Measurements from ENCODE around the gene CCN5. TPM values are rescaled to one million over a fixed set of nuclear protein-coding genes. Genes with fewer than 3 reads are reported as not detected.

Gene CCN5
- total and polyA plus RNA-seq, 2 of the 13 experiments (the other 11 are each of a cell fraction or from before 2014, with no cell fraction given): 0.12 TPM; not detected in 1

DNA sequence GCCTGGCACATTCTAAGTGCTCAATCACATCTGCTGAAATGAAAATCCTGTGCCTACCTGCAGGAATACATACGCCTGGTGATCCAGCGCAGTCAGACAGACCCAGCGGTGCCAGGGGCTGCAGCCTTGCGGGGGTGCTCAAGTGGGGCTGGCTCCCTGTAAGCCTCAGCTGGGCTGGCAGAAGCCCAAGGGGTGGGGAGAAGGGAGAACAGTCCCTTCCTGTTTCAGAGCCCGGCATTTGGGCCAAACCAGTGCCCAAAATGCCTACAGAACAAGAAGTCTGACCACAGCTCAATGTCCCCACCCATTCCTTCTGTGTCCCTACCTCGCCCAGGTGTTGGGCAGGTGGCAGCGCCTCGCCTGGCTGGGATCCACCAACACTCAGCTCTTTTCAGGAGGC lies 53.1 kb downstream of the CCN5 start:
- no peak for FAIRE-seq
- no peak overlapping the region for H3K27ac ChIP-seq (ENCODE audit: extremely low read length, insufficient read depth, low read length)
- no peak for DNase-seq (ENCODE audit: low spot score)
- WGBS (ENCODE audit: low lambda C conversion rate): 23% methylated on average over 4 of the region's 8 CpGs
- H3K36me3 ChIP-seq (replicated peaks in 1 of 2; ENCODE audit: control insufficient read depth in 1 of 2, insufficient read depth in 2 of 2, low read length in 2 of 2): no peaks in the 10 kb centered on the region
- peaks cover 0 to 17% of the 10 kb centered on the region in 2 experiments; a peak in 2 of 5 replicates for H3K27me3 ChIP-seq (ENCODE audit: control insufficient read depth in 1 of 2, insufficient read depth in 2 of 2, low read length in 2 of 2)
- H2AFZ ChIP-seq (ENCODE audit: low read length): no peak overlapping the region
- H3K4me1 ChIP-seq (ENCODE audit: insufficient read depth, low read length): no peaks in the 10 kb centered on the region
- no peak overlapping the region for H3K4me3 ChIP-seq (replicated peaks in 1 of 3; ENCODE audit: insufficient read depth in 1 of 3, low read depth in 2 of 3, low read length in 3 of 3)
- TF ChIP-seq TCF7L2 (IDR thresholded peaks at IDR 0.05; ENCODE audit: low read depth, low read length) (no peak), SMAD9 (CRISPR knock-in tag; IDR thresholded peaks at IDR 0.05) (no peak), HDAC1 (CRISPR knock-in tag; IDR thresholded peaks at IDR 0.05) (no peak), CEBPG (CRISPR knock-in tag; IDR thresholded peaks at IDR 0.05) (no peak)
- TF ChIP-seq, protein P1, sequence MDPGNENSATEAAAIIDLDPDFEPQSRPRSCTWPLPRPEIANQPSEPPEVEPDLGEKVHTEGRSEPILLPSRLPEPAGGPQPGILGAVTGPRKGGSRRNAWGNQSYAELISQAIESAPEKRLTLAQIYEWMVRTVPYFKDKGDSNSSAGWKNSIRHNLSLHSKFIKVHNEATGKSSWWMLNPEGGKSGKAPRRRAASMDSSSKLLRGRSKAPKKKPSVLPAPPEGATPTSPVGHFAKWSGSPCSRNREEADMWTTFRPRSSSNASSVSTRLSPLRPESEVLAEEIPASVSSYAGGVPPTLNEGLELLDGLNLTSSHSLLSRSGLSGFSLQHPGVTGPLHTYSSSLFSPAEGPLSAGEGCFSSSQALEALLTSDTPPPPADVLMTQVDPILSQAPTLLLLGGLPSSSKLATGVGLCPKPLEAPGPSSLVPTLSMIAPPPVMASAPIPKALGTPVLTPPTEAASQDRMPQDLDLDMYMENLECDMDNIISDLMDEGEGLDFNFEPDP (CRISPR knock-in tag; conservative IDR thresholded peaks at IDR 0.05): no peak
- ChIA-PET CTCF (ENCODE audit: low intra/inter-chr PET ratio, low total read pairs) (no interaction called here), POLR2A (interaction anchor here (1.5 kb wide), 1 partner anchor 141 kb away, joined by 3 read pairs; no protein-coding TSS in a partner anchor)
- BruUV-seq (replicated peaks): no TSS peak
- in situ Hi-C loops (cut with HindIII; ENCODE audit: extremely low pct_ligation_motif_present, low pct_unique_long_range_greater_than_20kb): no loop called here
- H3K9ac ChIP-seq (ENCODE audit: insufficient read depth, low read depth, low read length): no peak overlapping the region
- intact Hi-C loops (cut with micrococcal nuclease; ENCODE audit: unreplicated experiment): no loop called here
- no peaks in the 10 kb centered on the region for H3K79me2 ChIP-seq (ENCODE audit: insufficient read depth, low read length)
- no peaks in the 10 kb centered on the region for H3K9me3 ChIP-seq (ENCODE audit: low read length)
- H3K4me2 ChIP-seq (ENCODE audit: low read depth, low read length): no peak overlapping the region
- no peak for ATAC-seq
- H4K20me1 ChIP-seq (ENCODE audit: insufficient read depth, low read length): no peaks in the 10 kb centered on the region

DNA sequence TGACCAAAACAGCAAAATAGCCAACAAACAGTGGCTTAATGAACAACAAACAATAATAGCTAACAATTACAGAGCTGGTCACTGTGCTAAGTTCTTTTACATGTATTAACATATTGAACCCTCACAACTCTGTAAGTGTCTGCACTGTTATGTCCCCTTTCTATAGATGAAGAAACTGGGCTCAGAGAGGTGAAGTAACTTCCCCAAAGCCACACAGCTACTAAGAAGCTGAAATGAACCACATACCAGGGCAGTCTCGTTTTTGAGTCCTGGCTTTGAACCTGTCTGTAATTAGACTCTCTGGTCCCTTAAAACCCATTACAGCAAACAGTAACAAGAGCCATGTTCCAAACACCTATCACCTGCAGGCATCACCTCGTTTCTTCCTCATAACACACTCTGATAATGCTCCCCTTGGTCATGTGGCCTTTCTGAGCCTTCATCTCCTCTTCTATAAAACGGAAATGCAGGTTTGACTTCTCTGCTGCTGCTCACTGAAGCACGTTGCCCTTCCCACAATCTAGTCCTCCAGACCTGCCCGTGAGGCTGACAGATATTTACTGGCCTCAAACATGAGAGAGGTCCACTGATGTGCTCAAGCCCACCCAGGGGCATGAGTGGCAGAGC lies 53.8 kb downstream of the CCN5 start:
- intact Hi-C loops (cut with micrococcal nuclease; ENCODE audit: unreplicated experiment): no loop called here
- Histone ChIP-seq H3K9me3 (ENCODE audit: low read length) (no peaks in the 10 kb centered on the region), H3K9ac (ENCODE audit: insufficient read depth, low read depth, low read length) (no peak overlapping the region), H3K27ac (ENCODE audit: extremely low read length, insufficient read depth, low read length) (no peak overlapping the region), H3K4me1 (ENCODE audit: insufficient read depth, low read length) (no peaks in the 10 kb centered on the region), H4K20me1 (ENCODE audit: insufficient read depth, low read length) (no peaks in the 10 kb centered on the region), H3K79me2 (ENCODE audit: insufficient read depth, low read length) (no peaks in the 10 kb centered on the region), H3K27me3 (ENCODE audit: control insufficient read depth in 1 of 2, insufficient read depth in 2 of 2, low read length in 2 of 2) (peaks cover 2 to 15% of the 10 kb centered on the region in 2 experiments; a peak in 2 of 5 replicates), H2AFZ (ENCODE audit: low read length) (no peak overlapping the region), H3K4me3 (replicated peaks in 1 of 3; ENCODE audit: insufficient read depth in 1 of 3, low read depth in 2 of 3, low read length in 3 of 3) (no peak overlapping the region), H3K4me2 (ENCODE audit: low read depth, low read length) (no peak overlapping the region), H3K36me3 (replicated peaks in 1 of 2; ENCODE audit: control insufficient read depth in 1 of 2, insufficient read depth in 2 of 2, low read length in 2 of 2) (no peaks in the 10 kb centered on the region)
- no TSS peak for BruUV-seq (replicated peaks)
- DNase-seq (ENCODE audit: low spot score) (no peak), FAIRE-seq (no peak), ATAC-seq (no peak)
- 2% methylated on average over 5 of the region's 5 CpGs for WGBS (ENCODE audit: low lambda C conversion rate)
- CTCF ChIA-PET (ENCODE audit: low intra/inter-chr PET ratio, low total read pairs): no interaction called here
- POLR2A ChIA-PET: no interaction called here
- in situ Hi-C loops (cut with HindIII; ENCODE audit: extremely low pct_ligation_motif_present, low pct_unique_long_range_greater_than_20kb): no loop called here
- no peak for TF ChIP-seq ZNF264 (CRISPR knock-in tag; IDR thresholded peaks at IDR 0.05)
- TF ChIP-seq, protein P2, sequence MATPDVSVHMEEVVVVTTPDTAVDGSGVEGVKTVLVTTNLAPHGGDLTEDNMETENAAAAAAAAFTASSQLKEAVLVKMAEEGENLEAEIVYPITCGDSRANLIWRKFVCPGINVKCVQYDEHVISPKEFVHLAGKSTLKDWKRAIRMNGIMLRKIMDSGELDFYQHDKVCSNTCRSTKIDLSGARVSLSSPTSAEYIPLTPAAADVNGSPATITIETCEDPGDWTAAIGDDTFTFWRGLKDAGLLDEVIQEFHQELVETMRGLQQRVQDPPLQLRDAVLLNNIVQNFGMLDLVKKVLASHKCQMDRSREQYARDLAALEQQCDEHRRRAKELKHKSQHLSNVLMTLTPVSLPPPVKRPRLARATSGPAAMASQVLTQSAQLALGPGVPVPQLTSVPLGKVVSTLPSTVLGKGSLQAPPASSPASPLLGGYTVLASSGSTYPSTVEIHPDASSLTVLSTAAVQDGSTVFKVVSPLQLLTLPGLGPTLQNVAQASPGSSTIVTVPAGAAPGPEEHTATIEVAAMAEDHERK (CRISPR knock-in tag; IDR thresholded peaks at IDR 0.05; ENCODE audit: low read depth): no peak
- TF ChIP-seq, protein P3, sequence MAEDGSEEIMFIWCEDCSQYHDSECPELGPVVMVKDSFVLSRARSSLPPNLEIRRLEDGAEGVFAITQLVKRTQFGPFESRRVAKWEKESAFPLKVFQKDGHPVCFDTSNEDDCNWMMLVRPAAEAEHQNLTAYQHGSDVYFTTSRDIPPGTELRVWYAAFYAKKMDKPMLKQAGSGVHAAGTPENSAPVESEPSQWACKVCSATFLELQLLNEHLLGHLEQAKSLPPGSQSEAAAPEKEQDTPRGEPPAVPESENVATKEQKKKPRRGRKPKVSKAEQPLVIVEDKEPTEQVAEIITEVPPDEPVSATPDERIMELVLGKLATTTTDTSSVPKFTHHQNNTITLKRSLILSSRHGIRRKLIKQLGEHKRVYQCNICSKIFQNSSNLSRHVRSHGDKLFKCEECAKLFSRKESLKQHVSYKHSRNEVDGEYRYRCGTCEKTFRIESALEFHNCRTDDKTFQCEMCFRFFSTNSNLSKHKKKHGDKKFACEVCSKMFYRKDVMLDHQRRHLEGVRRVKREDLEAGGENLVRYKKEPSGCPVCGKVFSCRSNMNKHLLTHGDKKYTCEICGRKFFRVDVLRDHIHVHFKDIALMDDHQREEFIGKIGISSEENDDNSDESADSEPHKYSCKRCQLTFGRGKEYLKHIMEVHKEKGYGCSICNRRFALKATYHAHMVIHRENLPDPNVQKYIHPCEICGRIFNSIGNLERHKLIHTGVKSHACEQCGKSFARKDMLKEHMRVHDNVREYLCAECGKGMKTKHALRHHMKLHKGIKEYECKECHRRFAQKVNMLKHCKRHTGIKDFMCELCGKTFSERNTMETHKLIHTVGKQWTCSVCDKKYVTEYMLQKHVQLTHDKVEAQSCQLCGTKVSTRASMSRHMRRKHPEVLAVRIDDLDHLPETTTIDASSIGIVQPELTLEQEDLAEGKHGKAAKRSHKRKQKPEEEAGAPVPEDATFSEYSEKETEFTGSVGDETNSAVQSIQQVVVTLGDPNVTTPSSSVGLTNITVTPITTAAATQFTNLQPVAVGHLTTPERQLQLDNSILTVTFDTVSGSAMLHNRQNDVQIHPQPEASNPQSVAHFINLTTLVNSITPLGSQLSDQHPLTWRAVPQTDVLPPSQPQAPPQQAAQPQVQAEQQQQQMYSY (CRISPR knock-in tag; IDR thresholded peaks at IDR 0.05): no peak
